HepG2 (cell line): Measurements from ENCODE around the gene CASKIN1. TPM values are rescaled to one million over a fixed set of nuclear protein-coding genes. Genes with fewer than 3 reads are reported as not detected.

Experiments
- ATAC-seq: fragments of 200-7000 bp; cut with Tn5 transposase; 3 replicates; pipeline ENCODE4 v1.9.1; 2020; ENCODE audit warnings: mild to moderate bottlenecking, moderate library complexity
- BruUV-seq: library from RNA; stranded (reverse); fragments of 400-500 nt; replicated peaks from 2 replicates; lab custom pipeline; 2021; lab: Mats Ljungman, UMichigan
- CTCF ChIA-PET: fragments of 300-600 bp; formaldehyde crosslinking; extraction: SDS; loops from one replicate; lab custom pipeline; 2021; ENCODE audit warnings: low total read pairs, inconsistent platforms, low intra/inter-chr PET ratio; lab: Yijun Ruan, JAX
- POLR2A ChIA-PET: fragments of 350-600 bp; sonication (Branson Sonifier 250); formaldehyde crosslinking; loops from one replicate; lab custom pipeline; 2020; ENCODE audit warnings: antibody characterized with exemption, inconsistent platforms; lab: Yijun Ruan, JAX
- DNase-seq: peaks from one replicate; pipeline ENCODE4 v3.0.0-alpha.2; 2015; ENCODE audit warnings: low spot score
- FAIRE-seq: peaks from 3 replicates; lab custom pipeline; 2011; peaks lifted over from hg19 to GRCh38; lab: Jason Lieb, UNC
- H2AFZ ChIP-seq: one replicate; pipeline ENCODE4 v1.6.1; 2011; ENCODE audit warnings: low read length, inconsistent platforms
- H3K27ac ChIP-seq: fragments of 300-600 bp; 3 replicates; pipeline ENCODE4 v1.8.0; 2011; ENCODE audit warnings: mixed run types, mild to moderate bottlenecking, mixed read lengths, low read length, inconsistent platforms; ENCODE audit not compliant: insufficient read depth; ENCODE audit errors: extremely low read length
- H3K27me3 ChIP-seq, 2 experiments: fragments of 200-600 bp in 1 of 2; 2 replicates in 1 of 2; 3 replicates in 1 of 2; pipeline versions ENCODE4 v1.6.0 to v1.8.0; 2011; ENCODE audit warnings: low read length in 2 of 2, mild to moderate bottlenecking in 2 of 2, moderate library complexity in 2 of 2, inconsistent platforms in 1 of 2; ENCODE audit not compliant: insufficient read depth in 2 of 2, control insufficient read depth in 1 of 2
- H3K36me3 ChIP-seq, 2 experiments: fragments of 200-600 bp in 1 of 2; replicated peaks in 1 of 2; 2 replicates in 1 of 2; 3 replicates in 1 of 2; pipeline versions ENCODE4 v1.5.1 to v1.8.0; 2011; ENCODE audit warnings: low read length in 2 of 2, inconsistent platforms in 1 of 2; ENCODE audit not compliant: insufficient read depth in 2 of 2, control insufficient read depth in 1 of 2
- H3K4me1 ChIP-seq: 2 replicates; pipeline ENCODE4 v1.5.1; 2012; ENCODE audit warnings: low read length, inconsistent platforms; ENCODE audit not compliant: insufficient read depth
- H3K4me2 ChIP-seq: 2 replicates; pipeline ENCODE4 v1.6.0; 2011; ENCODE audit warnings: low read depth, low read length, inconsistent platforms
- H3K4me3 ChIP-seq, 3 experiments: fragments of 200-600 bp in 1 of 3; sonication (generic), shearing (Covaris generic) in 1 of 3; replicated peaks in 1 of 3; 2 replicates each; pipeline ENCODE4 v1.5.1; 2011 to 2016; ENCODE audit warnings: low read length in 3 of 3, inconsistent platforms in 2 of 3, low read depth in 2 of 3, mild to moderate bottlenecking in 2 of 3, control low read depth in 1 of 3, mixed read lengths in 1 of 3; ENCODE audit not compliant: insufficient read depth in 1 of 3
- H3K79me2 ChIP-seq: one replicate; pipeline ENCODE4 v1.6.1; 2011; ENCODE audit warnings: low read length, inconsistent platforms; ENCODE audit not compliant: insufficient read depth
- H3K9ac ChIP-seq: 2 replicates; pipeline ENCODE4 v1.6.0; 2011; ENCODE audit warnings: mild to moderate bottlenecking, low read depth, low read length, inconsistent platforms; ENCODE audit not compliant: insufficient read depth
- H3K9me3 ChIP-seq: 2 replicates; pipeline ENCODE4 v1.5.1; 2012; ENCODE audit warnings: mild to moderate bottlenecking, low read length
- H4K20me1 ChIP-seq: 2 replicates; pipeline ENCODE4 v1.6.0; 2011; ENCODE audit warnings: inconsistent platforms, mild to moderate bottlenecking, low read length, moderate library complexity; ENCODE audit not compliant: insufficient read depth
- AGO2 ChIP-seq: fragments of 200-400 bp; formaldehyde crosslinking; optimal IDR thresholded peaks from 2 replicates; pipeline ENCODE3; 2017; ENCODE audit warnings: mild to moderate bottlenecking, low read depth, low read length, moderate library complexity
- EEA1 ChIP-seq: sonication (generic); formaldehyde crosslinking; IDR thresholded peaks from 2 replicates; pipeline ENCODE4 v1.5.1; 2020; ENCODE audit warnings: mild to moderate bottlenecking, missing genetic modification reagents, borderline replicate concordance
- RBFOX2 ChIP-seq: fragments of 200-400 bp; formaldehyde crosslinking; IDR thresholded peaks from 2 replicates; pipeline ENCODE4 v1.6.1; 2017; ENCODE audit warnings: low read depth, mild to moderate bottlenecking, low read length
- RBM22 ChIP-seq: fragments of 200-400 bp; formaldehyde crosslinking; optimal IDR thresholded peaks from 2 replicates; pipeline ENCODE3; 2017; ENCODE audit warnings: mild to moderate bottlenecking, low read length, moderate library complexity
- ZBTB38 ChIP-seq: sonication (generic); formaldehyde crosslinking; IDR thresholded peaks from 2 replicates; pipeline ENCODE4 v1.5.1; 2020; ENCODE audit warnings: mild to moderate bottlenecking, missing genetic modification reagents
- ZBTB42 ChIP-seq: sonication (generic); formaldehyde crosslinking; IDR thresholded peaks from 2 replicates; pipeline ENCODE4 v1.5.0; 2020; ENCODE audit warnings: mild to moderate bottlenecking, missing genetic modification reagents
- ZBTB8A ChIP-seq: sonication (generic); formaldehyde crosslinking; IDR thresholded peaks from 2 replicates; pipeline ENCODE4 v1.4.0; 2020; ENCODE audit warnings: mild to moderate bottlenecking, low read depth, missing genetic modification reagents, borderline replicate concordance
- ZNF12 ChIP-seq: sonication (generic); formaldehyde crosslinking; IDR thresholded peaks from 2 replicates; pipeline ENCODE4 v1.5.0; 2020; ENCODE audit warnings: missing genetic modification reagents
- WGBS: methylation state at CpG from one replicate; pipeline ENCODE4 v1.1.6; 2017; ENCODE audit warnings: low lambda C conversion rate; 5-methylcytosine and 5-hydroxymethylcytosine counted together
- in situ Hi-C: cut with HindIII; loops from 2 replicates; pipeline ENCODE4 v1.10.0; 2017; ENCODE audit warnings: low pct_unique_long_range_greater_than_20kb; ENCODE audit not compliant: extremely low pct_ligation_motif_present
- intact Hi-C: fragments of 100-400 bp; cut with micrococcal nuclease; formaldehyde crosslinking; loops from one replicate; pipeline ENCODE4 v1.10.0; 2022; ENCODE audit not compliant: unreplicated experiment
- polyA plus RNA-seq, 8 experiments: library from polyadenylated mRNA; depleted of rRNA in 3 of 8; stranded (reverse) in 7 of 8; unstranded in 1 of 8; fragments of >200 nt; fragmentation: Illumina TruSeq in 4 of 8; extraction: Trizol in 4 of 8; gene quantifications; 2 replicates each; pipeline versions ENCODE4 v1.2.1 to v1.2.3, GENCODE V29; 2011 to 2016; ENCODE audit warnings: low read depth in 4 of 8, missing spikeins in 1 of 8, mixed read lengths in 1 of 8; ENCODE audit not compliant: insufficient read depth in 1 of 8
- total RNA-seq, 5 experiments: library from RNA; depleted of rRNA; stranded (reverse); fragments of >200 nt; fragmentation: Illumina TruSeq; extraction: Trizol; gene quantifications; 2 replicates each; pipeline ENCODE4 v1.2.3, GENCODE V29; 2016; ENCODE audit warnings: low read depth in 1 of 5

The CASKIN1 gene
- total and polyA plus RNA-seq, 2 of the 13 experiments (the other 11 are each of a cell fraction or from before 2014, with no cell fraction given): 1.2 to 2.2 TPM

GRCh38 chr16:2244926-2245795, 48.8 kb upstream of the CASKIN1 start:
- intact Hi-C loops: no loop called here
- H3K9me3 ChIP-seq: no peaks in the 10 kb centered on the region
- peaks cover 15% of the 10 kb centered on the region for H3K79me2 ChIP-seq
- peaks cover 25 to 43% of the 10 kb centered on the region in 2 experiments; a peak in 4 of 5 replicates for H3K36me3 ChIP-seq
- BruUV-seq: no TSS peak
- H3K4me1 ChIP-seq: peaks cover 11% of the 10 kb centered on the region; the same call in 1 of the 2 replicates
- 98% methylated on average over 27 of the region's 30 CpGs for WGBS
- H3K4me3 ChIP-seq: no peak overlapping the region
- TF ChIP-seq EEA1 (CRISPR knock-in tag) (no peak), RBM22 (peak; percentile 46), RBFOX2 (peak; percentile 5; the same call in 1 of the 2 replicates), ZNF12 (CRISPR knock-in tag) (peak; percentile 62; the same call in 1 of the 2 replicates)
- TF ChIP-seq, all 625 proteins: peak for 3
- Histone ChIP-seq H3K27ac (no peak overlapping the region), H2AFZ (no peak overlapping the region), H3K9ac (no peak overlapping the region), H3K27me3 (no peaks in the 10 kb centered on the region), H3K4me2 (no peak overlapping the region), H4K20me1 (peaks cover 3% of the 10 kb centered on the region)
- POLR2A ChIA-PET: no interaction called here
- DNase-seq (no peak), ATAC-seq (no peak), FAIRE-seq (no peak)
- CTCF ChIA-PET: no interaction called here
- in situ Hi-C loops: no loop called here

DNA sequence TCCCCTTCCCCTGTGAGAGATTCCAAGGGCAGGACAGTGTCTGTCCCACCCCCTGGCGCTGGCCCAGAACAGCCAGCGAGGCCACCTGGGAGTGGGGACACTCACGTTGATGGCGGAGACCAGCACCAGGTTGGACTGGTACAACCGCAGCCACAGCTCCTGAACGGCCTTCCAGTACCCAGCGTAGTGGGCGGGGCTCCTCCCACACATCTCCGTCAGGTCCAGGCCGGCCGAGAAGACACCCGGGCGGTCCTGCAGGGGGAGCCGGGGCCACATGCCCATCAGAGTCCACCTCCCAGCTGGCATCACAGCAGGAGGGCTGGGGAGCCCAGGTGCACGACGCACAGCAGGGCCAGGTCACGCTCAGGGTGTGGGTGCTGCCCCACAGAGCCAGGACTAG, 47.9 kb upstream of the CASKIN1 start:
- POLR2A ChIA-PET: no interaction called here
- Histone ChIP-seq H3K36me3 (peaks cover 25 to 47% of the 10 kb centered on the region in 2 experiments; a peak in 4 of 5 replicates), H3K4me2 (no peak overlapping the region), H3K27me3 (no peaks in the 10 kb centered on the region), H3K79me2 (peaks cover 9% of the 10 kb centered on the region), H2AFZ (no peak overlapping the region), H3K9ac (no peak overlapping the region), H3K4me1 (peaks cover 7% of the 10 kb centered on the region; the same call in 1 of the 2 replicates), H3K9me3 (no peaks in the 10 kb centered on the region), H4K20me1 (no peaks in the 10 kb centered on the region), H3K27ac (no peak overlapping the region), H3K4me3 (no peak overlapping the region)
- DNase-seq: no peak
- FAIRE-seq: no peak
- CTCF ChIA-PET: no interaction called here
- in situ Hi-C loops: no loop called here
- WGBS: 97% methylated on average over 12 of the region's 17 CpGs
- intact Hi-C loops: no loop called here
- no TSS peak for BruUV-seq
- peak; percentile 20 for ATAC-seq
- TF ChIP-seq ZBTB38 (CRISPR knock-in tag) (0 out of 2 replicates have a peak, but pooled peaks have one; percentile 20), AGO2 (peak; percentile 72), ZBTB8A (CRISPR knock-in tag) (no peak), RBFOX2 (peak; percentile 42; the same call in 1 of the 2 replicates), ZBTB42 (CRISPR knock-in tag) (no peak)
